SK-N-SH treated with all-trans-retinoic acid at 6 μM for 48 hours (cell line): Measurements from ENCODE around the gene CXCL10.

Experiments
- ATAC-seq: fragments of 200-7000 bp; cut with Tn5 transposase; 3 replicates; pipeline ENCODE4 v1.9.1; 2020; ENCODE audit warnings: mild to moderate bottlenecking, moderate library complexity
- ARNTL ChIP-seq: fragments of 450-650 bp; formaldehyde crosslinking; IDR thresholded peaks from 2 replicates; pipeline ENCODE4 v1.5.0; 2020; ENCODE audit warnings: low read depth, mild to moderate bottlenecking, moderate library complexity, borderline replicate concordance
- BACH2 ChIP-seq: fragments of 250-450 bp; sonication (Bioruptor Pico); IDR thresholded peaks from 2 replicates; pipeline ENCODE4 v1.9.0; 2021; ENCODE audit warnings: mild to moderate bottlenecking, borderline replicate concordance
- CSDC2 ChIP-seq: fragments of 250-450 bp; sonication (Bioruptor Pico); IDR thresholded peaks from 2 replicates; pipeline ENCODE4 v1.5.0; 2020; ENCODE audit warnings: mild to moderate bottlenecking, moderate library complexity
- ESRRG ChIP-seq: fragments of 250-450 bp; sonication (Bioruptor Pico); IDR thresholded peaks from 2 replicates; pipeline ENCODE4 v1.6.1; 2021; ENCODE audit warnings: mild to moderate bottlenecking
- GLIS3 ChIP-seq: fragments of 250-450 bp; sonication (Bioruptor Pico); IDR thresholded peaks from 2 replicates; pipeline ENCODE4 v1.5.0; 2020; ENCODE audit warnings: mild to moderate bottlenecking, moderate library complexity
- ISL1 ChIP-seq: fragments of 250-450 bp; sonication (Bioruptor Pico); IDR thresholded peaks from 2 replicates; pipeline ENCODE4 v2.1.2; 2022; ENCODE audit warnings: mild to moderate bottlenecking, moderate library complexity
- OSR1 ChIP-seq: fragments of 250-450 bp; sonication (Bioruptor Pico); IDR thresholded peaks from 2 replicates; pipeline ENCODE4 v1.8.0; 2022; ENCODE audit warnings: moderate library complexity, mild to moderate bottlenecking, inconsistent platforms
- RARB ChIP-seq: fragments of 250-450 bp; sonication (Bioruptor Pico); IDR thresholded peaks from 2 replicates; pipeline ENCODE4 v1.8.0; 2021; ENCODE audit warnings: mild to moderate bottlenecking, moderate library complexity
- SNAI2 ChIP-seq: fragments of 250-450 bp; sonication (Bioruptor Pico); IDR thresholded peaks from 2 replicates; pipeline ENCODE4 v1.5.0; 2020; ENCODE audit warnings: mild to moderate bottlenecking, moderate library complexity
- TCF4 ChIP-seq: fragments of 250-450 bp; sonication (Bioruptor Pico); IDR thresholded peaks from 2 replicates; pipeline ENCODE4 v1.8.0; 2021; ENCODE audit warnings: mild to moderate bottlenecking, moderate library complexity, borderline replicate concordance
- TOX ChIP-seq: fragments of 250-450 bp; sonication (Bioruptor Pico); IDR thresholded peaks from 2 replicates; pipeline ENCODE4 v1.8.0; 2021; ENCODE audit warnings: mild to moderate bottlenecking, moderate library complexity, borderline replicate concordance
- ZC3H10 ChIP-seq: fragments of 250-450 bp; sonication (Bioruptor Pico); IDR thresholded peaks from 2 replicates; pipeline ENCODE4 v1.5.1; 2021; ENCODE audit warnings: mild to moderate bottlenecking, moderate library complexity
- ZFP3 ChIP-seq: fragments of 250-450 bp; sonication (Bioruptor Pico); IDR thresholded peaks from 2 replicates; pipeline ENCODE4 v1.5.0; 2020; ENCODE audit warnings: mild to moderate bottlenecking, moderate library complexity
- ZFP30 ChIP-seq: fragments of 450-650 bp; formaldehyde crosslinking; IDR thresholded peaks from 2 replicates; pipeline ENCODE4 v1.5.0; 2022; ENCODE audit warnings: mild to moderate bottlenecking, moderate library complexity
- ZNF565 ChIP-seq: fragments of 450-650 bp; formaldehyde crosslinking; conservative IDR thresholded peaks from 2 replicates; pipeline ENCODE4 v1.5.0; 2020; ENCODE audit warnings: low read depth, mild to moderate bottlenecking, moderate library complexity
- ZNF70 ChIP-seq: fragments of 450-650 bp; formaldehyde crosslinking; IDR thresholded peaks from 2 replicates; pipeline ENCODE4 v1.5.0; 2020; ENCODE audit warnings: mild to moderate bottlenecking, moderate library complexity
- ZNF8 ChIP-seq: fragments of 450-650 bp; formaldehyde crosslinking; IDR thresholded peaks from 2 replicates; pipeline ENCODE4 v1.5.0; 2020; ENCODE audit warnings: mild to moderate bottlenecking, moderate library complexity
- TF ChIP-seq, protein P1 (sequence below): fragments of 250-450 bp; sonication (Bioruptor Pico); IDR thresholded peaks from 2 replicates; pipeline ENCODE4 v1.5.0; 2020; ENCODE audit warnings: mild to moderate bottlenecking, moderate library complexity
- TF ChIP-seq, protein P2 (sequence below): fragments of 250-450 bp; sonication (Bioruptor Pico); IDR thresholded peaks from 2 replicates; pipeline ENCODE4 v1.5.1; 2020; ENCODE audit warnings: low read depth, mild to moderate bottlenecking, moderate library complexity
- TF ChIP-seq, protein P3 (sequence below): fragments of 250-450 bp; sonication (Bioruptor Pico); IDR thresholded peaks from 2 replicates; pipeline ENCODE4 v1.8.0; 2020; ENCODE audit warnings: mild to moderate bottlenecking, moderate library complexity, borderline replicate concordance
- TF ChIP-seq, protein P4 (sequence below): fragments of 250-450 bp; sonication (Bioruptor Pico); IDR thresholded peaks from 2 replicates; pipeline ENCODE4 v1.8.0; 2021; ENCODE audit warnings: low read depth, mild to moderate bottlenecking, moderate library complexity, borderline replicate concordance
- TF ChIP-seq, protein P5 (sequence below): fragments of 250-450 bp; sonication (Bioruptor Pico); IDR thresholded peaks from 2 replicates; pipeline ENCODE4 v1.5.1; 2021; ENCODE audit warnings: mild to moderate bottlenecking, moderate library complexity

CXCL10 gene

DNA sequence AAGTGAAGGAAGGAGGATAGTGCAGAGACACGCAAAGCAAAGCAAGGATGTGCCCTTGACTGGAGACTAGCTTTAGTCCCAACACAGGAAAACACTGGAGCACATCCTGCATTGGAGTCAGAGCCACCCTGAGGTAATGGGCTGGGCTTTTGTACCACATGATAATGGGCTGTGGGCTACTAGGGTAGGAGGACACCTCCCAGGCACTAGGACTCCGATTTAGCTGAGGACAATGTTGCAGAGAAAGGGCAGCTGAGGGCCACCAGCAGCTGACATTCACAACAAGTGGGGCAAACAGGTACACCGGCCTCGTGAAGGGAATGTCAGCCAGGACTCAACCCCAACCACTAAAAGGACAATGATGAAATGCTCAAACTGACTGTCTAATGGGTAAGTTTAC is 42.7 kb downstream of the CXCL10 start:
- ATAC-seq: no peak
- TF ChIP-seq, protein P1, sequence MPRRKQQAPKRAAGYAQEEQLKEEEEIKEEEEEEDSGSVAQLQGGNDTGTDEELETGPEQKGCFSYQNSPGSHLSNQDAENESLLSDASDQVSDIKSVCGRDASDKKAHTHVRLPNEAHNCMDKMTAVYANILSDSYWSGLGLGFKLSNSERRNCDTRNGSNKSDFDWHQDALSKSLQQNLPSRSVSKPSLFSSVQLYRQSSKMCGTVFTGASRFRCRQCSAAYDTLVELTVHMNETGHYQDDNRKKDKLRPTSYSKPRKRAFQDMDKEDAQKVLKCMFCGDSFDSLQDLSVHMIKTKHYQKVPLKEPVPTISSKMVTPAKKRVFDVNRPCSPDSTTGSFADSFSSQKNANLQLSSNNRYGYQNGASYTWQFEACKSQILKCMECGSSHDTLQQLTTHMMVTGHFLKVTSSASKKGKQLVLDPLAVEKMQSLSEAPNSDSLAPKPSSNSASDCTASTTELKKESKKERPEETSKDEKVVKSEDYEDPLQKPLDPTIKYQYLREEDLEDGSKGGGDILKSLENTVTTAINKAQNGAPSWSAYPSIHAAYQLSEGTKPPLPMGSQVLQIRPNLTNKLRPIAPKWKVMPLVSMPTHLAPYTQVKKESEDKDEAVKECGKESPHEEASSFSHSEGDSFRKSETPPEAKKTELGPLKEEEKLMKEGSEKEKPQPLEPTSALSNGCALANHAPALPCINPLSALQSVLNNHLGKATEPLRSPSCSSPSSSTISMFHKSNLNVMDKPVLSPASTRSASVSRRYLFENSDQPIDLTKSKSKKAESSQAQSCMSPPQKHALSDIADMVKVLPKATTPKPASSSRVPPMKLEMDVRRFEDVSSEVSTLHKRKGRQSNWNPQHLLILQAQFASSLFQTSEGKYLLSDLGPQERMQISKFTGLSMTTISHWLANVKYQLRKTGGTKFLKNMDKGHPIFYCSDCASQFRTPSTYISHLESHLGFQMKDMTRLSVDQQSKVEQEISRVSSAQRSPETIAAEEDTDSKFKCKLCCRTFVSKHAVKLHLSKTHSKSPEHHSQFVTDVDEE (CRISPR knock-in tag): no peak
- TF ChIP-seq ZFP3 (CRISPR knock-in tag): no peak
- no peak for TF ChIP-seq TCF4 (CRISPR knock-in tag)
- TF ChIP-seq GLIS3 (CRISPR knock-in tag): no peak
- TF ChIP-seq ZNF565: no peak
- TF ChIP-seq ESRRG (CRISPR knock-in tag): no peak
- no peak for TF ChIP-seq CSDC2 (CRISPR knock-in tag)
- TF ChIP-seq, protein P2, sequence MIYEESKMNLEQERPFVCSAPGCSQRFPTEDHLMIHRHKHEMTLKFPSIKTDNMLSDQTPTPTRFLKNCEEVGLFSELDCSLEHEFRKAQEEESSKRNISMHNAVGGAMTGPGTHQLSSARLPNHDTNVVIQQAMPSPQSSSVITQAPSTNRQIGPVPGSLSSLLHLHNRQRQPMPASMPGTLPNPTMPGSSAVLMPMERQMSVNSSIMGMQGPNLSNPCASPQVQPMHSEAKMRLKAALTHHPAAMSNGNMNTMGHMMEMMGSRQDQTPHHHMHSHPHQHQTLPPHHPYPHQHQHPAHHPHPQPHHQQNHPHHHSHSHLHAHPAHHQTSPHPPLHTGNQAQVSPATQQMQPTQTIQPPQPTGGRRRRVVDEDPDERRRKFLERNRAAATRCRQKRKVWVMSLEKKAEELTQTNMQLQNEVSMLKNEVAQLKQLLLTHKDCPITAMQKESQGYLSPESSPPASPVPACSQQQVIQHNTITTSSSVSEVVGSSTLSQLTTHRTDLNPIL (CRISPR knock-in tag): no peak
- no peak for TF ChIP-seq ISL1
- no peak for TF ChIP-seq RARB
- no peak for TF ChIP-seq OSR1
- no peak for TF ChIP-seq SNAI2 (CRISPR knock-in tag)
- no peak for TF ChIP-seq ARNTL (CRISPR knock-in tag)
- TF ChIP-seq TOX: no peak
- no peak for TF ChIP-seq ZC3H10
- TF ChIP-seq ZNF8 (CRISPR knock-in tag): no peak
- TF ChIP-seq BACH2: no peak
- TF ChIP-seq ZFP30 (CRISPR knock-in tag): no peak

DNA sequence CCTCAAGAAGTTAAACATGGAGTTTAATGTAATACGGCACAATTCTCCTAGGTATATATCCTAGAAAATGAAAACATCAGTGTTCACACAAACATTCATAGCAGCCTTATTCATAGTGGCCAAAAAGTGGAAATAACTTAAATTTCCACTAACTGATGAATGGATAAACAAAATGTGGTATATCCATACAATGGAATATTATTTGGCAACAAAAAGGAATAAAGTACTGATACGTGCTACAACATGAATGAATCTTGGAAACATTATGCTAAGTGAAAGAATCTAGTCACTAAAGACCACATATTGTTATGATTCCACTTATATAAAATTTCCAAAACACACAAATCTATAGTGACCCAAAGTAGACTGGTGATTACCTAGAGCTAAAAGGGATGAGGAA is 47.1 kb downstream of the CXCL10 start:
- no peak for ATAC-seq
- TF ChIP-seq TOX (no peak), ARNTL (CRISPR knock-in tag) (no peak), ZNF8 (CRISPR knock-in tag) (peak; percentile 98), TCF4 (CRISPR knock-in tag) (no peak), ZNF70 (CRISPR knock-in tag) (no peak)
- TF ChIP-seq, protein P1 (CRISPR knock-in tag): no peak

DNA sequence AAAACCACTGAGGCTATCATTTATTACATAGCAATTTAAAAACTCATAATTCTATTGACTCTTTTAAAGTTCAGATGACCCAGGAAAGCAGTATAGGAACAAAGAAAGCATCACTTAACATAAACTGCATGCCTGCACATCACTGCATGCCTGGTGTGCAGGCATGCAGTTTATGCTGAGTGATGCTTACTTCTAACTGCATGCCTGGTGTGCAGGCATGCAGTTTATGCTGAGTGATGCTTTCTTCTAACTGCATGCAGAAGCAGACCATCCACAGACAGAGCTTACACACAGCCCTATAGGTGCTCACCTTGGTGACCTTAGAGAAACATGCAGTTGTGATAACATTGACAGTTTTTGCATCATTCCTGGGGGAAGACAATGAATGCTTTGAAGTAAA is 49.5 kb downstream of the CXCL10 start:
- ATAC-seq: no peak
- no peak for TF ChIP-seq ARNTL (CRISPR knock-in tag)
- TF ChIP-seq, protein P2 (CRISPR knock-in tag): no peak
- no peak for TF ChIP-seq ZFP30 (CRISPR knock-in tag)
- TF ChIP-seq, protein P3, sequence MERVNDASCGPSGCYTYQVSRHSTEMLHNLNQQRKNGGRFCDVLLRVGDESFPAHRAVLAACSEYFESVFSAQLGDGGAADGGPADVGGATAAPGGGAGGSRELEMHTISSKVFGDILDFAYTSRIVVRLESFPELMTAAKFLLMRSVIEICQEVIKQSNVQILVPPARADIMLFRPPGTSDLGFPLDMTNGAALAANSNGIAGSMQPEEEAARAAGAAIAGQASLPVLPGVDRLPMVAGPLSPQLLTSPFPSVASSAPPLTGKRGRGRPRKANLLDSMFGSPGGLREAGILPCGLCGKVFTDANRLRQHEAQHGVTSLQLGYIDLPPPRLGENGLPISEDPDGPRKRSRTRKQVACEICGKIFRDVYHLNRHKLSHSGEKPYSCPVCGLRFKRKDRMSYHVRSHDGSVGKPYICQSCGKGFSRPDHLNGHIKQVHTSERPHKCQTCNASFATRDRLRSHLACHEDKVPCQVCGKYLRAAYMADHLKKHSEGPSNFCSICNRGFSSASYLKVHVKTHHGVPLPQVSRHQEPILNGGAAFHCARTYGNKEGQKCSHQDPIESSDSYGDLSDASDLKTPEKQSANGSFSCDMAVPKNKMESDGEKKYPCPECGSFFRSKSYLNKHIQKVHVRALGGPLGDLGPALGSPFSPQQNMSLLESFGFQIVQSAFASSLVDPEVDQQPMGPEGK (CRISPR knock-in tag): no peak
- no peak for TF ChIP-seq TCF4 (CRISPR knock-in tag)
- TF ChIP-seq ZNF70 (CRISPR knock-in tag): no peak
- TF ChIP-seq CSDC2 (CRISPR knock-in tag): no peak
- TF ChIP-seq ZFP3 (CRISPR knock-in tag): no peak
- TF ChIP-seq, protein P4, sequence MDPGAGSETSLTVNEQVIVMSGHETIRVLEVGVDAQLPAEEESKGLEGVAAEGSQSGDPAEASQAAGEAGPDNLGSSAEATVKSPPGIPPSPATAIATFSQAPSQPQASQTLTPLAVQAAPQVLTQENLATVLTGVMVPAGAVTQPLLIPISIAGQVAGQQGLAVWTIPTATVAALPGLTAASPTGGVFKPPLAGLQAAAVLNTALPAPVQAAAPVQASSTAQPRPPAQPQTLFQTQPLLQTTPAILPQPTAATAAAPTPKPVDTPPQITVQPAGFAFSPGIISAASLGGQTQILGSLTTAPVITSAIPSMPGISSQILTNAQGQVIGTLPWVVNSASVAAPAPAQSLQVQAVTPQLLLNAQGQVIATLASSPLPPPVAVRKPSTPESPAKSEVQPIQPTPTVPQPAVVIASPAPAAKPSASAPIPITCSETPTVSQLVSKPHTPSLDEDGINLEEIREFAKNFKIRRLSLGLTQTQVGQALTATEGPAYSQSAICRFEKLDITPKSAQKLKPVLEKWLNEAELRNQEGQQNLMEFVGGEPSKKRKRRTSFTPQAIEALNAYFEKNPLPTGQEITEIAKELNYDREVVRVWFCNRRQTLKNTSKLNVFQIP (CRISPR knock-in tag): no peak
- TF ChIP-seq, protein P5, sequence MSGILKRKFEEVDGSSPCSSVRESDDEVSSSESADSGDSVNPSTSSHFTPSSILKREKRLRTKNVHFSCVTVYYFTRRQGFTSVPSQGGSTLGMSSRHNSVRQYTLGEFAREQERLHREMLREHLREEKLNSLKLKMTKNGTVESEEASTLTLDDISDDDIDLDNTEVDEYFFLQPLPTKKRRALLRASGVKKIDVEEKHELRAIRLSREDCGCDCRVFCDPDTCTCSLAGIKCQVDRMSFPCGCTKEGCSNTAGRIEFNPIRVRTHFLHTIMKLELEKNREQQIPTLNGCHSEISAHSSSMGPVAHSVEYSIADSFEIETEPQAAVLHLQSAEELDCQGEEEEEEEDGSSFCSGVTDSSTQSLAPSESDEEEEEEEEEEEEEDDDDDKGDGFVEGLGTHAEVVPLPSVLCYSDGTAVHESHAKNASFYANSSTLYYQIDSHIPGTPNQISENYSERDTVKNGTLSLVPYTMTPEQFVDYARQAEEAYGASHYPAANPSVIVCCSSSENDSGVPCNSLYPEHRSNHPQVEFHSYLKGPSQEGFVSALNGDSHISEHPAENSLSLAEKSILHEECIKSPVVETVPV (CRISPR knock-in tag): no peak
- no peak for TF ChIP-seq RARB
- no peak for TF ChIP-seq ZNF8 (CRISPR knock-in tag)
- no peak for TF ChIP-seq ESRRG (CRISPR knock-in tag)
- TF ChIP-seq ISL1: no peak
- TF ChIP-seq OSR1: no peak
